Upper lobe of left lung (tissue), 4 donors: ENCODE data around the gene SEC23A.

ENCODE experiments used
- EP300 ChIP-seq, 4 donors: sonication (generic); formaldehyde crosslinking; IDR thresholded peaks; one replicate each; pipeline ENCODE4 v1.5.1; 2017; ENCODE audit warnings: antibody characterized with exemption in 4 of 4, control low read depth in 2 of 4
- POLR2A ChIP-seq, 4 donors: fragments of 450-650 bp; IDR thresholded peaks; one replicate each; pipeline ENCODE4 v1.5.1; 2016 to 2017; ENCODE audit warnings: antibody characterized with exemption in 4 of 4, mild to moderate bottlenecking in 2 of 4
- POLR2AphosphoS5 ChIP-seq, 2 donors: sonication (generic); formaldehyde crosslinking; IDR thresholded peaks; one replicate each; pipeline ENCODE4 v1.5.1; 2017; ENCODE audit warnings: antibody characterized with exemption in 2 of 2
- TF ChIP-seq, protein P1 (sequence below), 6 experiments: fragments of 450-650 bp in 4 of 6; fragments of 200-600 bp in 2 of 6; sonication (generic) in 2 of 6; IDR thresholded peaks; one replicate each; pipeline ENCODE4 v1.5.1; 2016 to 2019; ENCODE audit warnings: antibody characterized with exemption in 6 of 6

DNA sequence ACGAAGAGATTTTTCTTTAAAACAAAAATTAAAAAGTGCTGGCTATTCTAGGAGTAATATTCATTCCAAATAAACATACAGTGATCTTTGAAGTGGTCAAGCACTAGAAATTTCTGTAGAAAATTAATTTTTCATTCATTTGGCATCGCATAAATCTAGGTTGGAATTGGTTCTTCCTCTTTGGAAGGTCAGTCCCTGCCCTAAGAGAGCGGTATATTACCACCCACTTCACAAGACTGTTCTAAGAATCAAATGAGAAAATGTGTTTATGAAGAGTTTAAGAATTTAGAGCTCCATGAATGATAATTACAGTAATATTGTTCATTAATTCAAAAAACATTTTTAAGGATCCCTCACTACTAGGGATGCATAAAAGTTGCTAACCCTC, 10.6 kb upstream of the SEC23A start:
- TF ChIP-seq POLR2A (IDR thresholded peaks at IDR 0.05) (no peak), POLR2AphosphoS5 (IDR thresholded peaks at IDR 0.05) (no peak), EP300 (IDR thresholded peaks at IDR 0.05) (no peak)
- TF ChIP-seq, protein P1, sequence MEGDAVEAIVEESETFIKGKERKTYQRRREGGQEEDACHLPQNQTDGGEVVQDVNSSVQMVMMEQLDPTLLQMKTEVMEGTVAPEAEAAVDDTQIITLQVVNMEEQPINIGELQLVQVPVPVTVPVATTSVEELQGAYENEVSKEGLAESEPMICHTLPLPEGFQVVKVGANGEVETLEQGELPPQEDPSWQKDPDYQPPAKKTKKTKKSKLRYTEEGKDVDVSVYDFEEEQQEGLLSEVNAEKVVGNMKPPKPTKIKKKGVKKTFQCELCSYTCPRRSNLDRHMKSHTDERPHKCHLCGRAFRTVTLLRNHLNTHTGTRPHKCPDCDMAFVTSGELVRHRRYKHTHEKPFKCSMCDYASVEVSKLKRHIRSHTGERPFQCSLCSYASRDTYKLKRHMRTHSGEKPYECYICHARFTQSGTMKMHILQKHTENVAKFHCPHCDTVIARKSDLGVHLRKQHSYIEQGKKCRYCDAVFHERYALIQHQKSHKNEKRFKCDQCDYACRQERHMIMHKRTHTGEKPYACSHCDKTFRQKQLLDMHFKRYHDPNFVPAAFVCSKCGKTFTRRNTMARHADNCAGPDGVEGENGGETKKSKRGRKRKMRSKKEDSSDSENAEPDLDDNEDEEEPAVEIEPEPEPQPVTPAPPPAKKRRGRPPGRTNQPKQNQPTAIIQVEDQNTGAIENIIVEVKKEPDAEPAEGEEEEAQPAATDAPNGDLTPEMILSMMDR (IDR thresholded peaks at IDR 0.05): no peak
